Activated CD4-positive, alpha-beta T cell treated with anti-CD3 and anti-CD28 coated beads, Interleukin-10, Interleukin-2, amounts not matched to agents 100 ng/mL and 50 ng/mL, durations not matched to agents 16 hours and 8 hours (primary cell): ENCODE data around the gene RASL10B.
"Not testable (repeated sequence)": the region's sequence is repeated elsewhere in the genome, so short reads cannot be mapped to it uniquely, and the experiment has no call there.

ENCODE experiments used
- DNase-seq: peaks from one replicate; pipeline ENCODE4 v3.0.0-alpha.2; 2020

The RASL10B gene, protein sequence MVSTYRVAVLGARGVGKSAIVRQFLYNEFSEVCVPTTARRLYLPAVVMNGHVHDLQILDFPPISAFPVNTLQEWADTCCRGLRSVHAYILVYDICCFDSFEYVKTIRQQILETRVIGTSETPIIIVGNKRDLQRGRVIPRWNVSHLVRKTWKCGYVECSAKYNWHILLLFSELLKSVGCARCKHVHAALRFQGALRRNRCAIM

GRCh38 chr17:35731239-35731916 lies at the start of gene RASL10B:
RASL10B (plus strand) TSS chr17:35731639; CDS start chr17:35735185, 3,546 bp downstream.
- DNase-seq = no peak

DNA sequence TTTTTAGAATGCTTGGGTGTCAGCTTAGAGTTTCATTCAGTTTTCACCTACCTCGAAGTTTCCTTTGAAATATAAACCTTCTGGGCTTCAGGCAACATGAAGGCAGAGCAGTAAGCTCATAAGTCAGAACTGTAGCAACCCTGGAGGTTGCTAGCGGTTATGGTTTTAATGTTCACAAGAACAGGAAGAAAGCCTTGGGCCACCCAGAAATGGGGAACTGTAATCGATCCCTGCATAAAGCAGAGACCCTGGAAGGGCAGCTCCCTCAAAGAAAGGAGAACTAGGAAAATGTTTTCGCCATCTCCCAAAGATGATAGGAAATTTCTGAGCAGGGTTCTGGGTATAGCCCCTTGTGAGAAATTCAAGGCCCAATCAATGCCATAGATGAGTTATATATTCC lies 47.8 kb upstream of the RASL10B start:
- DNase-seq = no peak

DNA sequence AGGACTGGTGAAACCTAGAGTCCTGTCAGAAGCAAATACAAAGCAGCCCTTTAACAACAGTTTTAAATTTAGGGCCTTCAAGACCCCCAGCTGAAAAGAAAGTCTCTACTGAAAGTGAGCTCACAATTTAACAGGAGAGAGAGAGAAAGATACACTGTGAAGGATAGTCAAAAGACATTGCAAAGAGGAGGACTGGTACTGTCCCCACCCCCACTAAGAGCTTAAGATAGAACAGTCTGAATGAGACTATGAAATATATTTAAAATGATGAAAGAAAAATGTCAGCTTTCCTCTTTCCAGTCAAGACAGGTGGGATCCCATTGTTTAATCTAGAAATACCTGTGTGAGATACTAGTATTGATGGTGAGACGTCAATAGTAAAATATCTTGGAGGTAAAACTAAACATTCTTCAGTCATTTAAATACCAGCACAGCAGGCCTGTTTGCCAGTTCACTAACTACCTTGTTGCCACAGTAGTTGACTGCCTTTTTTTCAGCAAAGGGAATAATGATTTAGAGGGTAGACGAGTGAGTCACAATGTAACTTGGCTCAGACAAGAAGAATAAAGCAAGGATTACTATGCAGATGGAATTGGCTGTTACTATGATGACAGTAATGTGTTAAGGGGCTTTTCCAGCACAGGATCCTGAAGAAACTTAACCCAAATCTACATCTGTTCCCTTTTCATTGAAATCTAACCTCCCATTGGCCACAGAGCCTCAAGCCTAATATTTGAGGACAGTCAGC lies 47.2 kb upstream of the RASL10B start:
- DNase-seq = no peak

DNA sequence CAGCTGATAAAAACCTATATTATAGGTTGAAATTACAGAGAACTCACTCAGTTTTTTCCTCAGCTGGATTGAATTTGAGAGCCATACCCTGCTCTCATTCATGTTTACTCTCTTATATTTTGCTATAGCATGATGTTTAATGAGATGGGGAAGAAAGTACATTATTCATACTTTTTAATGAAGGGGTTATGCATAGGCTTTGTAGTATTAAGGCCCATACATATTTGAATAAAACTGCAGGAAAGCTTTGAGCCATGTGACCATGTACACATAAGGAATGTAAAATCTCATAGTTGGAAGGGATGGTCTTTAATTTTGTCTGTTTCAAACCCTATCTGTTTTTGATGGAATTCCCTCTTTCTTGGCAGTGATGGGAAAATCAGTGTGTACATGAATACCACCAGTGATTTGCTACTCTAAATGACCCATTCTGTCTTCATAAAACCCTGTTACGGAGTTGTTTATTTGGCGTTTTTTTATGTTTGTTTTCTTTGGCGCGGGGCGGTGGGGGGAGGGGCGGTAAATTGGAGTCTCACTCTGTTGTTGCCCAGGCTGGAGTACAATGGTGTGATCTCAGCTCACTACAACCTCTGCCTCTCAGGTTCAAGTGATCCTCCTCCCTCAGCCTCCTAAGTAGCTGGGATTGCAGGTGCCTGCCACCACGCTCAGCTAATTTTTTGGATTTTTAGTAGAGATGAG lies 38.8 kb upstream of the RASL10B start:
- no peak for DNase-seq

GRCh38 chr17:35693662-35694061 lies 37.8 kb upstream of the RASL10B start:
- no peak for DNase-seq

DNA sequence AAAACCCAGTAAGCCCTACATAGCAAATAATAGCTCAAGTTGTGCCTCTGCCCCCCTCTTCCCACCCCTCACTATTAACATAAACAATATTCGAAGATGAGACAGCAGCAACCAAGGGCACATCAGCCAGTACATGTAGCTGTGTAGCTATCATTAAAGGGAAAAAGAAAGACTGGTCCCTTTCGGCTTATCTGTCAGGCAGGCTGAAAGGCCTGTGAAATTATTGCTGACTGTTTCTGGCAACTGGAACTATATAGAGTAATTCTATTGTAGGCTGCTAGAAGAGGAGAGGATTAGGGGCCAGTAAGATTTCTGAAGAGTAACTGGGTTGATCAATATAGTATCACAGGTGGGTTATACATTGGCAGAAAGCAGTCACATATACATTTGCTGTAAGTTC lies 36.5 kb upstream of the RASL10B start:
- DNase-seq = no peak

DNA sequence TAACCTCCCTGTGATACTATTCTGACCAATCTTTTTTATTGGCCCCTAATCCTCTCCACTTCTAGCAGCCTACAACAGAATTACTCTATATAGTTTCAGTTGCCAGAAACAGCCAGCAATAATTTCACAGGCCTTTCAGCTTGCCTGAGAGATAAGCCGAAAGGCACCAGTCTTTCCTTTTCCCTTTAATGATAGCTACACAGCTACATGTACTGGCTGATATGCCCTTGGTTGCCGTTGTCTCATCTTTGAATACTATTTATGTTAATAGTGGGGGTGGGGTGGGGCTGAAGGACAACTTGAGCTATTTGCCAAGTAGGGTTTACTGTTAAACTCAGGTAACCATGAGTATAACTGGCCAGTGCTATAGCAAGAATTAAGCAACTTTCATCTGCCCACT lies 35.8 kb upstream of the RASL10B start:
- DNase-seq = no peak

DNA sequence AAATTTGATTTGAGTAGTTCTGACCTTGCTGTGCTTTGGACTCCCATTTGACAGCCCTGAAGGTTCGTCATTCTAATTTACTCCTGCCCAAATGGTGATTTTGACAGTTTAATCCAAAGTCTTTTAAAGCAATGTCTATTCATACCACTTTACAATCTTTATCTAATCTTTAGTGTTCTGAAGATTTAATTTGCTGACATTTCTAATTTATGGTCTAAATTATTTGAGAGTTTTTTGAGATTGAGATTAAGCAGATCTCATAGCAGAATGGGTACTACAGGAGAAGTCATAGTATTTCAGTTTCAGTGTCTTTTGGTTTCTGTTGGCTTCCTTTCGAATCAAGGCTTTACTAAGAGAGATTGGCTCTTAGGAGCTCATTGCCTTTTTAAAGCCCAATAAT lies 32.6 kb upstream of the RASL10B start:
- no peak for DNase-seq

DNA sequence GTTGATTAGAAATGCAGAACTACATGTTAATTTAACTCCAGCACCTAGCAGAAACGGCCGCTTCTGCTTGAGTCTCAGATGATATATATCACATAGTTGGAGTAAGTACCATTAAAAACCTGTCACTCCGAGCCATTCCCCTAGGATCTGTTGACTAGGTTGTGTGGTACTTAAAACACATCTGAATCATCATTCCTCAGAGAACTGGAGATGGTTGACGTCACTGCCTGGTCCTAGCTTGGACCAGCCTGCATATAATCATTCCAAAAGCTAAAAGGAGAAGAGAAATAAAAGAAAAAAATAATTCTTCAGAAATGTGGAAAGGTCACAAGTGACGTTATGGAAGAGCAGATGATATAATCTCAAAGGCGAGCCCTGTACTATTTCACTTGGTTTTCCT lies 31.3 kb upstream of the RASL10B start:
- no peak for DNase-seq

- DNase-seq = no peak
Observed at GRCh38 chr17:35701491-35701890, 29.9 kb upstream of the RASL10B start.

- not testable (repeated sequence) for DNase-seq
Observed at GRCh38 chr17:35703308-35703707, 28.1 kb upstream of the RASL10B start.

- no peak for DNase-seq
Observed at GRCh38 chr17:35705230-35705629, 26.2 kb upstream of the RASL10B start.

- DNase-seq = no peak
Observed at GRCh38 chr17:35705705-35706104, 25.7 kb upstream of the RASL10B start.

DNA sequence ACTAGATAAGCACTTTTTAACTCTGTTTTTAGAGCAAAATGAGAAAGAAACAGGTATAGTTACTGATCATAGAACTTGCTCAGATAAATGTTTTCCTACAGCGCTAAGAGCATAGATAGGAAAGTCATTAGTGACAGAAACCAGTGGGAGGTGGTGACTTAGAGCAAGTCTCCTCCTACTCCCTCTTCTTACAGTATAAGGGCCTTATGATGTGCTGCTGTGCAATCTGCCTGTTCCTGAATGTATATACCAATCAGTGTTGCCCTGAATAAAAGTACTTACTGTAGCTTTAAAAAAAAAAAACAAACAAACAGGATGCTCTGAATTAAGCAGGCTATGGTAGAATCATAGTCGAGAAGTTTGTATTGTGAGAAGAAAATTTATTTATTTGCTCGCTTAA lies 23.3 kb upstream of the RASL10B start:
- no peak for DNase-seq

DNA sequence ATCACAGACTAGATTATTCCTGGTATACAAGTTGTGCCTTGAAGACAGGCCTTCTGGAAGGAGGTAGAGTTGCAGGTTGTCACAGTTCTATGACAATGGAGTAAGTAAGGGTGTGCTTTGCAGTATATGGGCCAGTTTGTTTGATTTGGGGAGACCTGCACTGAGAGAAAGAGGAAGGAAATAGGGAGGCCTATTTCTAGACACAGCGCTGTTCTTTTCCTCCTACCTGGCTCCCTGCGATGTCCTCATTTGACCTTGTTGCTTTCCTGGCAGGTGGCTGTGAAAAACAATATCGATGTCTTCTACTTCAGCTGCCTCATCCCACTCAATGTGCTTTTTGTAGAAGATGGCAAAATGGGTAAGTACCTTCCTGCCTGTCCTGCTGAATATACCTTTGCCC lies 22.5 kb upstream of the RASL10B start:
- DNase-seq = no peak

DNA sequence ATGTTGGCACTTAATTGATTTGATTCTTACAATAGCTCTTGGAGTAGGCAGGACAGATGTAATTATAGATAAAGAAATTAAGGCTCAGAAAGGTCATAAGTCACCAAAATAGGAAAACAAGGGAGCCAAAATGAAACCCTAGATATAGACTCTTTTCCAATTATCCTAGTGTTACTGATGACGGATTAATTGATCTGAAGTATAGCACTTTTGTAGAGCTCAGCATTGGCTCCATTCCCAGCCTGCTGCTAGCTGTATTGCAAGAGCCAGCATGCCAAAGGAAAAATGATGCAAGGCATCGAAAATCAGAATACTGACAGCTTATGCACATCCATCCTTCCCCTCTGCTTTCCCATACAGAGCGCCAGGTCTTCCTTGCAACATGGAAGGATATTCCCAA lies 21.6 kb upstream of the RASL10B start:
- DNase-seq = no peak

GRCh38 chr17:35710950-35711349 lies 20.5 kb upstream of the RASL10B start:
- DNase-seq = no peak

DNA sequence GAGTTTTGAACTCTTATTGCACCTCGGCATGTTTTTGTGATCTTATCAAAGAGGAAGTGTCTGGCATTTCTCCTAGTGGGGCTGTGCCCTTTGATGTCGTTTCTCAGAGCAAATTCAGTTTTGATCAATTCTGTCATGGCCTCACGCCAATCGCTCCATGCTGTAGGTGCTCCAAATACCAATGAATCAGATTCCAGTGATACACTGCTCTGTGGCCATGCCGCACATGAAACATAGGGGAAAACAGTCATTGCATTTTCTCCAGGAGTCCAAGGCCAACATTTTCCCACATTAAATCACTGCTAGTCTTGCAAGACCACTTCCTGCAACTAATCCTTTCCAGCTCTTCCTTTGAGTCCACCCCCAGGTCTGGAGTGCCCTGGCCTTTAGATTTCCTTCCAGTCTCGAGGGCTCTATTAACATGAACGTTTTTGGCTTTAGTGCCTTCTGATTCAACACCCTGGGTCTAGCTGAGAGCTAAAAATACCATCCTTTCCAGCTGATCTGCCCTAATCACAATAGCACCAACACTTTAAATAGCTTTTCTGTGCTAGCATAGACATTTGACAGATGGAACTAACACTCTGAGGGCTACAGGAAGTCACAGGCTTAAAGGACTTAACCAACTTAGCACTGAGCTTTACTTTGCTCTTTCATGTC lies 18.2 kb upstream of the RASL10B start:
- no peak for DNase-seq

DNA sequence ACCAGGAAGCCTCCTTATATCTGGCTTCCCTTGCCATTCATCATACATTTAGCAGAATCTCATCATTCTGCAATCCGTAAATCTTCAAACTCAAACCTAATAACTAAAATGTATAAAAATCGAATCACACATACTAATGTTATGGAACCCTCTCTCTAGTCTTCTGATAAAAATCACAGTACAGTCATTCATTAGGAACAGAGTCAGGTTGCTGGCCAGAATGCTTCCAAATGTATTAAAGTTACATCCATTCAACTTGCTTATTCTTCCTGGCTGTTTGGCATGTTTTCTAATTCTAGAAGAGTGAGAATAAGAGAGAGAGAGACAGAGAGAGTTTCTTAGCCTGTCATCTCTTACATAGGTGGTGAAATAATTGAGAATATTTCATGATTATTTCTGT lies 16.5 kb upstream of the RASL10B start:
- no peak for DNase-seq

DNA sequence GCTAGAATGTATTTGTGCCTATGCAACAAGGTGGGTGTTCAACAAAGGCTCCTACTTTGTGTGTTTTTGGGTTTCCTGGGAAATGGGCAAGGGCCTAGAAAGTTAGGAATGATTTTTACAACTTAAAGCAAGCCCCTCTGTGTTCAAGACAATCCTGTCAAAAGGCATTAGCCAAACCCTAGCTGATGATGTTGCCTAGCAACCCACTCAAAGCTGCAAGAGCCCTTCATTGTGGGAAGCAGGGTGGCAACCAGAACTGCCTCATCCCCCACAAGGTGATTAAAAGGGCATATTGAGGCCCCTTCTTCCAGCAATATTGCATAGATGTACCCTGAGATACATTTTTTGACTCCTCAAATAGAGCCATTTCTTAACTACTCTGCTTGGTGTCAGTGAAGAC lies 16.0 kb upstream of the RASL10B start:
- DNase-seq = no peak

DNA sequence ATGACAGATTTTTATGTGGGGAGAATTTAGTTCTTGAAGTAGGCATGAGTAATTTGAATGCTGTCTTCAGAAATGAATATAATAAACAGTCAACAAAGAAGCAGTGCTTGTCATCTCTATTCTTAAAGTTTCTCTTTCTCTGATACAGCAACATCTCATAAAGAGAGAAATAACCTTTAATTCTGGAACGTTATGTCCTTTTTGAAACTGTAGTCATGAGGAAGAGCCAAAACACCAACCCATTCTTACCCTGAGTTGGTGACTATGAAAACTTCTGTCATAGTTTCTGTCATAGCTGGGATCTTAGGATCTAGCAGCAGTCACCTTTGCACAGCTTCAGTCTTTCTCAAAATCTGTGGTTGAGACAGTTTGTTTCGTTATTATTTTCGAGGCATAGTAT lies 15.3 kb upstream of the RASL10B start:
- no peak for DNase-seq

GRCh38 chr17:35716897-35717465 lies 14.5 kb upstream of the RASL10B start:
- DNase-seq = no peak

- no peak for DNase-seq
Observed at GRCh38 chr17:35717475-35717874, 14.0 kb upstream of the RASL10B start.
